WTC11 (cell line): Measurements from ENCODE around the gene ITGA2B. TPM values are rescaled to one million over a fixed set of nuclear protein-coding genes. Genes with fewer than 3 reads are reported as not detected.

Experiments used
- ATAC-seq: fragments of 200-7000 bp; cut with Tn5 transposase; 2 replicates; pipeline ENCODE4 v1.10.0; 2021; ENCODE audit warnings: mild to moderate bottlenecking, moderate library complexity
- CTCF ChIA-PET: fragments of 300-600 bp; sonication (Branson Sonifier 250); formaldehyde crosslinking; loops from one replicate; lab custom pipeline; 2021; ENCODE audit warnings: antibody characterized with exemption; lab: Charles Lee
- POLR2A ChIA-PET: fragments of 350-600 bp; sonication (Branson Sonifier 250); formaldehyde crosslinking; loops from one replicate; lab custom pipeline; 2021; ENCODE audit warnings: antibody characterized with exemption; lab: Charles Lee
- DNase-seq: peaks from one replicate; pipeline ENCODE4 v3.0.0; 2021; ENCODE audit warnings: low spot score
- H3K27ac Mint-ChIP-seq: 2 replicates; pipeline ENCODE4 v1.8.0; 2021; ENCODE audit warnings: mixed read lengths
- H3K27me3 Mint-ChIP-seq: 2 replicates; pipeline ENCODE4 v1.8.0; 2021; ENCODE audit warnings: low read depth, mild to moderate bottlenecking, moderate library complexity, mixed read lengths
- H3K36me3 Mint-ChIP-seq: 2 replicates; pipeline ENCODE4 v1.8.0; 2021; ENCODE audit warnings: mixed read lengths
- H3K4me1 Mint-ChIP-seq: 2 replicates; pipeline ENCODE4 v1.8.0; 2022; ENCODE audit warnings: mixed read lengths
- H3K4me3 Mint-ChIP-seq: 2 replicates; pipeline ENCODE4 v1.8.0; 2021; ENCODE audit warnings: mild to moderate bottlenecking, moderate library complexity, mixed read lengths
- H3K9me3 Mint-ChIP-seq: 2 replicates; pipeline ENCODE4 v1.8.0; 2021; ENCODE audit warnings: mixed read lengths
- ATF1 ChIP-seq: sonication (generic); formaldehyde crosslinking; IDR thresholded peaks from 2 replicates; pipeline ENCODE4 v1.8.1; 2023; ENCODE audit warnings: mild to moderate bottlenecking, moderate library complexity, missing genetic modification reagents
- EMX1 ChIP-seq: fragments of 250-450 bp; sonication (Bioruptor Pico); IDR thresholded peaks from 2 replicates; pipeline ENCODE4 v1.8.0; 2021; ENCODE audit warnings: mild to moderate bottlenecking
- ESRRA ChIP-seq: sonication (generic); formaldehyde crosslinking; IDR thresholded peaks from 2 replicates; pipeline ENCODE4 v1.8.1; 2022; ENCODE audit warnings: mild to moderate bottlenecking, missing genetic modification reagents, borderline replicate concordance
- IRF1 ChIP-seq: sonication (generic); formaldehyde crosslinking; IDR thresholded peaks from 2 replicates; pipeline ENCODE4 v1.8.0; 2023; ENCODE audit warnings: missing genetic modification reagents
- IRF2 ChIP-seq: sonication (generic); formaldehyde crosslinking; IDR thresholded peaks from 2 replicates; pipeline ENCODE4 v1.8.0; 2022; ENCODE audit warnings: low read depth, missing genetic modification reagents, borderline replicate concordance
- RELA ChIP-seq: sonication (generic); formaldehyde crosslinking; IDR thresholded peaks from 2 replicates; pipeline ENCODE4 v1.8.1; 2022; ENCODE audit warnings: missing genetic modification reagents, mild to moderate bottlenecking, borderline replicate concordance
- SOX15 ChIP-seq: fragments of 250-450 bp; sonication (Bioruptor Pico); IDR thresholded peaks from 2 replicates; pipeline ENCODE4 v1.9.0; 2021; ENCODE audit warnings: mild to moderate bottlenecking
- STAT6 ChIP-seq: sonication (generic); formaldehyde crosslinking; conservative IDR thresholded peaks from 2 replicates; pipeline ENCODE4 v1.8.1; 2023; ENCODE audit warnings: mild to moderate bottlenecking, low read depth, missing genetic modification reagents, moderate library complexity
- TCF7 ChIP-seq: sonication (generic); formaldehyde crosslinking; IDR thresholded peaks from 2 replicates; pipeline ENCODE4 v1.8.0; 2022; ENCODE audit warnings: mild to moderate bottlenecking, low read depth, missing genetic modification reagents, moderate library complexity
- ZNF317 ChIP-seq: sonication (generic); formaldehyde crosslinking; IDR thresholded peaks from 2 replicates; pipeline ENCODE4 v1.8.1; 2023; ENCODE audit warnings: low read depth, mild to moderate bottlenecking, moderate library complexity, missing genetic modification reagents, borderline replicate concordance
- ZNF532 ChIP-seq: fragments of 250-450 bp; sonication (Bioruptor Pico); IDR thresholded peaks from 2 replicates; pipeline ENCODE4 v1.9.0; 2021; ENCODE audit warnings: mild to moderate bottlenecking, borderline replicate concordance
- total RNA-seq: library from RNA; stranded (reverse); gene quantifications from 3 replicates; pipeline ENCODE4 v1.2.3, GENCODE V29; 2021
- TF ChIP-seq, protein P1 (sequence below): sonication (generic); formaldehyde crosslinking; IDR thresholded peaks from 2 replicates; pipeline ENCODE4 v1.8.1; 2023; ENCODE audit warnings: mild to moderate bottlenecking, missing genetic modification reagents
- TF ChIP-seq, protein P2 (sequence below): sonication (generic); formaldehyde crosslinking; IDR thresholded peaks from 2 replicates; pipeline ENCODE4 v1.8.0; 2022; ENCODE audit warnings: missing genetic modification reagents
- TF ChIP-seq, protein P3 (sequence below): sonication (generic); formaldehyde crosslinking; IDR thresholded peaks from 2 replicates; pipeline ENCODE4 v1.8.1; 2022; ENCODE audit warnings: mild to moderate bottlenecking, missing genetic modification reagents, moderate library complexity, borderline replicate concordance
- TF ChIP-seq, protein P4 (sequence below): fragments of 250-450 bp; sonication (Bioruptor Pico); IDR thresholded peaks from 2 replicates; pipeline ENCODE4 v1.9.0; 2021; ENCODE audit warnings: moderate library complexity, mild to moderate bottlenecking, inconsistent platforms, borderline replicate concordance
- TF ChIP-seq, protein P5 (sequence below): sonication (generic); formaldehyde crosslinking; IDR thresholded peaks from 2 replicates; pipeline ENCODE4 v1.8.1; 2023; ENCODE audit warnings: mild to moderate bottlenecking, missing genetic modification reagents, borderline replicate concordance

The ITGA2B gene
- total RNA-seq, 1 experiment from 2014 or later: 21.5 TPM

GRCh38 chr17:44396946-44397345 lies 7.5 kb upstream of the ITGA2B start:
- no peaks in the 10 kb centered on the region for H3K9me3 Mint-ChIP-seq
- no peak overlapping the region; the same call in 1 of the 2 replicates for H3K27ac Mint-ChIP-seq
- ATAC-seq (no peak), DNase-seq (no peak)
- POLR2A ChIA-PET: no interaction called here
- H3K4me1 Mint-ChIP-seq: peaks cover 10% of the 10 kb centered on the region
- H3K36me3 Mint-ChIP-seq: peaks cover 35% of the 10 kb centered on the region
- no peak overlapping the region for H3K4me3 Mint-ChIP-seq
- CTCF ChIA-PET: no interaction called here
- H3K27me3 Mint-ChIP-seq: no peaks in the 10 kb centered on the region; the same call in 1 of the 2 replicates
- TF ChIP-seq STAT6 (no peak), TCF7 (no peak), SOX15 (CRISPR knock-in tag) (no peak), IRF2 (no peak), EMX1 (CRISPR knock-in tag) (no peak), ESRRA (no peak), IRF1 (CRISPR knock-in tag) (no peak), ZNF317 (CRISPR knock-in tag) (no peak), ZNF532 (CRISPR knock-in tag) (no peak), RELA (CRISPR knock-in tag) (no peak), ATF1 (no peak)
- TF ChIP-seq, protein P1, sequence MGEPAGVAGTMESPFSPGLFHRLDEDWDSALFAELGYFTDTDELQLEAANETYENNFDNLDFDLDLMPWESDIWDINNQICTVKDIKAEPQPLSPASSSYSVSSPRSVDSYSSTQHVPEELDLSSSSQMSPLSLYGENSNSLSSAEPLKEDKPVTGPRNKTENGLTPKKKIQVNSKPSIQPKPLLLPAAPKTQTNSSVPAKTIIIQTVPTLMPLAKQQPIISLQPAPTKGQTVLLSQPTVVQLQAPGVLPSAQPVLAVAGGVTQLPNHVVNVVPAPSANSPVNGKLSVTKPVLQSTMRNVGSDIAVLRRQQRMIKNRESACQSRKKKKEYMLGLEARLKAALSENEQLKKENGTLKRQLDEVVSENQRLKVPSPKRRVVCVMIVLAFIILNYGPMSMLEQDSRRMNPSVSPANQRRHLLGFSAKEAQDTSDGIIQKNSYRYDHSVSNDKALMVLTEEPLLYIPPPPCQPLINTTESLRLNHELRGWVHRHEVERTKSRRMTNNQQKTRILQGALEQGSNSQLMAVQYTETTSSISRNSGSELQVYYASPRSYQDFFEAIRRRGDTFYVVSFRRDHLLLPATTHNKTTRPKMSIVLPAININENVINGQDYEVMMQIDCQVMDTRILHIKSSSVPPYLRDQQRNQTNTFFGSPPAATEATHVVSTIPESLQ (CRISPR knock-in tag): no peak
- TF ChIP-seq, protein P2, sequence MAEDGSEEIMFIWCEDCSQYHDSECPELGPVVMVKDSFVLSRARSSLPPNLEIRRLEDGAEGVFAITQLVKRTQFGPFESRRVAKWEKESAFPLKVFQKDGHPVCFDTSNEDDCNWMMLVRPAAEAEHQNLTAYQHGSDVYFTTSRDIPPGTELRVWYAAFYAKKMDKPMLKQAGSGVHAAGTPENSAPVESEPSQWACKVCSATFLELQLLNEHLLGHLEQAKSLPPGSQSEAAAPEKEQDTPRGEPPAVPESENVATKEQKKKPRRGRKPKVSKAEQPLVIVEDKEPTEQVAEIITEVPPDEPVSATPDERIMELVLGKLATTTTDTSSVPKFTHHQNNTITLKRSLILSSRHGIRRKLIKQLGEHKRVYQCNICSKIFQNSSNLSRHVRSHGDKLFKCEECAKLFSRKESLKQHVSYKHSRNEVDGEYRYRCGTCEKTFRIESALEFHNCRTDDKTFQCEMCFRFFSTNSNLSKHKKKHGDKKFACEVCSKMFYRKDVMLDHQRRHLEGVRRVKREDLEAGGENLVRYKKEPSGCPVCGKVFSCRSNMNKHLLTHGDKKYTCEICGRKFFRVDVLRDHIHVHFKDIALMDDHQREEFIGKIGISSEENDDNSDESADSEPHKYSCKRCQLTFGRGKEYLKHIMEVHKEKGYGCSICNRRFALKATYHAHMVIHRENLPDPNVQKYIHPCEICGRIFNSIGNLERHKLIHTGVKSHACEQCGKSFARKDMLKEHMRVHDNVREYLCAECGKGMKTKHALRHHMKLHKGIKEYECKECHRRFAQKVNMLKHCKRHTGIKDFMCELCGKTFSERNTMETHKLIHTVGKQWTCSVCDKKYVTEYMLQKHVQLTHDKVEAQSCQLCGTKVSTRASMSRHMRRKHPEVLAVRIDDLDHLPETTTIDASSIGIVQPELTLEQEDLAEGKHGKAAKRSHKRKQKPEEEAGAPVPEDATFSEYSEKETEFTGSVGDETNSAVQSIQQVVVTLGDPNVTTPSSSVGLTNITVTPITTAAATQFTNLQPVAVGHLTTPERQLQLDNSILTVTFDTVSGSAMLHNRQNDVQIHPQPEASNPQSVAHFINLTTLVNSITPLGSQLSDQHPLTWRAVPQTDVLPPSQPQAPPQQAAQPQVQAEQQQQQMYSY (CRISPR knock-in tag): no peak
- TF ChIP-seq, protein P3, sequence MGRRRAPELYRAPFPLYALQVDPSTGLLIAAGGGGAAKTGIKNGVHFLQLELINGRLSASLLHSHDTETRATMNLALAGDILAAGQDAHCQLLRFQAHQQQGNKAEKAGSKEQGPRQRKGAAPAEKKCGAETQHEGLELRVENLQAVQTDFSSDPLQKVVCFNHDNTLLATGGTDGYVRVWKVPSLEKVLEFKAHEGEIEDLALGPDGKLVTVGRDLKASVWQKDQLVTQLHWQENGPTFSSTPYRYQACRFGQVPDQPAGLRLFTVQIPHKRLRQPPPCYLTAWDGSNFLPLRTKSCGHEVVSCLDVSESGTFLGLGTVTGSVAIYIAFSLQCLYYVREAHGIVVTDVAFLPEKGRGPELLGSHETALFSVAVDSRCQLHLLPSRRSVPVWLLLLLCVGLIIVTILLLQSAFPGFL (CRISPR knock-in tag): no peak
- TF ChIP-seq, protein P4, sequence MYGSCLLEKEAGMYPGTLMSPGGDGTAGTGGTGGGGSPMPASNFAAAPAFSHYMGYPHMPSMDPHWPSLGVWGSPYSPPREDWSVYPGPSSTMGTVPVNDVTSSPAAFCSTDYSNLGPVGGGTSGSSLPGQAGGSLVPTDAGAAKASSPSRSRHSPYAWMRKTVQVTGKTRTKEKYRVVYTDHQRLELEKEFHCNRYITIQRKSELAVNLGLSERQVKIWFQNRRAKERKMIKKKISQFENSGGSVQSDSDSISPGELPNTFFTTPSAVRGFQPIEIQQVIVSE: no peak
- TF ChIP-seq, protein P5, sequence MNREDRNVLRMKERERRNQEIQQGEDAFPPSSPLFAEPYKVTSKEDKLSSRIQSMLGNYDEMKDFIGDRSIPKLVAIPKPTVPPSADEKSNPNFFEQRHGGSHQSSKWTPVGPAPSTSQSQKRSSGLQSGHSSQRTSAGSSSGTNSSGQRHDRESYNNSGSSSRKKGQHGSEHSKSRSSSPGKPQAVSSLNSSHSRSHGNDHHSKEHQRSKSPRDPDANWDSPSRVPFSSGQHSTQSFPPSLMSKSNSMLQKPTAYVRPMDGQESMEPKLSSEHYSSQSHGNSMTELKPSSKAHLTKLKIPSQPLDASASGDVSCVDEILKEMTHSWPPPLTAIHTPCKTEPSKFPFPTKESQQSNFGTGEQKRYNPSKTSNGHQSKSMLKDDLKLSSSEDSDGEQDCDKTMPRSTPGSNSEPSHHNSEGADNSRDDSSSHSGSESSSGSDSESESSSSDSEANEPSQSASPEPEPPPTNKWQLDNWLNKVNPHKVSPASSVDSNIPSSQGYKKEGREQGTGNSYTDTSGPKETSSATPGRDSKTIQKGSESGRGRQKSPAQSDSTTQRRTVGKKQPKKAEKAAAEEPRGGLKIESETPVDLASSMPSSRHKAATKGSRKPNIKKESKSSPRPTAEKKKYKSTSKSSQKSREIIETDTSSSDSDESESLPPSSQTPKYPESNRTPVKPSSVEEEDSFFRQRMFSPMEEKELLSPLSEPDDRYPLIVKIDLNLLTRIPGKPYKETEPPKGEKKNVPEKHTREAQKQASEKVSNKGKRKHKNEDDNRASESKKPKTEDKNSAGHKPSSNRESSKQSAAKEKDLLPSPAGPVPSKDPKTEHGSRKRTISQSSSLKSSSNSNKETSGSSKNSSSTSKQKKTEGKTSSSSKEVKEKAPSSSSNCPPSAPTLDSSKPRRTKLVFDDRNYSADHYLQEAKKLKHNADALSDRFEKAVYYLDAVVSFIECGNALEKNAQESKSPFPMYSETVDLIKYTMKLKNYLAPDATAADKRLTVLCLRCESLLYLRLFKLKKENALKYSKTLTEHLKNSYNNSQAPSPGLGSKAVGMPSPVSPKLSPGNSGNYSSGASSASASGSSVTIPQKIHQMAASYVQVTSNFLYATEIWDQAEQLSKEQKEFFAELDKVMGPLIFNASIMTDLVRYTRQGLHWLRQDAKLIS (CRISPR knock-in tag): no peak
